Stimulated activated naive CD8-positive, alpha-beta T cell treated with anti-CD3 and anti-CD28 coated beads, Interleukin-15, Interleukin-2, amounts not matched to agents 100 ng/mL and 50 ng/mL, for 24 hours (primary cell): ENCODE measurements around the gene EBLN2.
"Not testable (repeated sequence)": the region's sequence is repeated elsewhere in the genome, so short reads cannot be mapped to it uniquely, and the experiment has no call there.

Experiments used
- H3K27ac Mint-ChIP-seq: one replicate; pipeline ENCODE4 v1.8.0; 2021; ENCODE audit warnings: mild to moderate bottlenecking, mixed read lengths
- H3K27me3 Mint-ChIP-seq: one replicate; pipeline ENCODE4 v1.8.0; 2021; ENCODE audit warnings: mixed read lengths
- H3K36me3 Mint-ChIP-seq: one replicate; pipeline ENCODE4 v1.8.0; 2021; ENCODE audit warnings: low read depth, mixed read lengths
- H3K4me1 Mint-ChIP-seq: one replicate; pipeline ENCODE4 v1.8.0; 2021; ENCODE audit warnings: low read depth, mixed read lengths
- H3K4me3 Mint-ChIP-seq: one replicate; pipeline ENCODE4 v1.8.0; 2021; ENCODE audit warnings: mild to moderate bottlenecking, mixed read lengths
- H3K9me3 Mint-ChIP-seq: one replicate; pipeline ENCODE4 v1.8.0; 2021; ENCODE audit warnings: mixed read lengths

EBLN2 gene

DNA sequence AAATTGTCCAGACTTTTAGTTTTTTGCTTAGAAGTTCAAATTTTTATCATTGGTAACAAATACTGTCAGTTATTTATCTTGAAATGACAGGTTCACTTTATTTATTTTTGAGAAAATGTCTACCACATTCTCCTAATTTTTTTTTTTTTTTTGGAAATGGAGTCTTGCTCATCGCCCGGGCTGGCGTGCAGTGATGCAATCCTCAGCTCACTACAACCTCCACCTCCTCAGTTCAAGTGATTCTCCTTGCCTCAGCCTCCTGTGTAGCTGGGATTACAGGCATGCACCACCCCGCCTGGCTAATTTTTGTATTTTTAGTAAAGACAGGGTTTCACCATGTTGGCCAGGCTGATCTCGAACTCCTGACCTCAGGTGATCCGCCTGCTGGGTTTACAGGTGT is 16.1 kb upstream of the EBLN2 start:
- peaks cover 26% of the 10 kb centered on the region for H3K36me3 Mint-ChIP-seq
- H3K4me1 Mint-ChIP-seq = peaks cover 62% of the 10 kb centered on the region
- no peak overlapping the region for H3K4me3 Mint-ChIP-seq
- H3K27me3 Mint-ChIP-seq = no peaks in the 10 kb centered on the region
- H3K27ac Mint-ChIP-seq = no peak overlapping the region
- H3K9me3 Mint-ChIP-seq = no peaks in the 10 kb centered on the region

DNA sequence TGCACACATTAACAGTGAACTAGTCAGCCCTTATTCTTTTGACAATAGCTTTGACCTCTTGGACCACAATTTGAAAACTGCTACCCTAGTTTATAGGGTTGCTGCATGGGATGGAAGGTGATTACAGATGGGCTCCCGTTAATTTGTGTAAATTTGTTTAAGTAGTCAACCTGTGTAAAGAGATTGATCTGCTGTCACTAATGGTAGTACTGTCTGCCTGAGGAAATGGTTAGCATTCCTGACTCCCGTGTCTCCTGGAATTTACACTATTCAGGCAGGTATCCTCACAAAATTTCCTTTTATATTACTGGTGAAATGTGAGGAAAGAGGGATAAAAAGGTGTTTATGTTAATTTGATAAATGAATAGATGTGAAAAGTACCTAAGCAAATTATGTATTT is 15.3 kb upstream of the EBLN2 start:
- no peaks in the 10 kb centered on the region for H3K27me3 Mint-ChIP-seq
- H3K4me1 Mint-ChIP-seq = peaks cover 58% of the 10 kb centered on the region
- H3K9me3 Mint-ChIP-seq = no peaks in the 10 kb centered on the region
- H3K4me3 Mint-ChIP-seq = no peak overlapping the region
- H3K36me3 Mint-ChIP-seq = peaks cover 30% of the 10 kb centered on the region
- H3K27ac Mint-ChIP-seq = peak overlapping the region; percentile 26

- H3K4me1 Mint-ChIP-seq = peaks cover 38% of the 10 kb centered on the region
- no peak overlapping the region for H3K4me3 Mint-ChIP-seq
- no peak overlapping the region for H3K27ac Mint-ChIP-seq
- H3K27me3 Mint-ChIP-seq = no peaks in the 10 kb centered on the region
- no peaks in the 10 kb centered on the region for H3K9me3 Mint-ChIP-seq
- peaks cover 25% of the 10 kb centered on the region for H3K36me3 Mint-ChIP-seq
Measured at GRCh38 chr3:73049319-73049718, 12.1 kb upstream of the EBLN2 start.

GRCh38 chr3:73052857-73053256 is 8.6 kb upstream of the EBLN2 start:
- peaks cover 13% of the 10 kb centered on the region for H3K36me3 Mint-ChIP-seq
- peaks cover 27% of the 10 kb centered on the region for H3K4me1 Mint-ChIP-seq
- H3K9me3 Mint-ChIP-seq = no peaks in the 10 kb centered on the region
- H3K27ac Mint-ChIP-seq = no peak overlapping the region
- H3K4me3 Mint-ChIP-seq = no peak overlapping the region
- no peaks in the 10 kb centered on the region for H3K27me3 Mint-ChIP-seq

- Mint-ChIP-seq H3K4me3 (no peak overlapping the region), H3K27me3 (no peaks in the 10 kb centered on the region), H3K27ac (no peak overlapping the region), H3K9me3 (no peaks in the 10 kb centered on the region), H3K4me1 (peaks cover 27% of the 10 kb centered on the region), H3K36me3 (peaks cover 17% of the 10 kb centered on the region)
Measured at GRCh38 chr3:73055583-73055982, 5.9 kb upstream of the EBLN2 start.

DNA sequence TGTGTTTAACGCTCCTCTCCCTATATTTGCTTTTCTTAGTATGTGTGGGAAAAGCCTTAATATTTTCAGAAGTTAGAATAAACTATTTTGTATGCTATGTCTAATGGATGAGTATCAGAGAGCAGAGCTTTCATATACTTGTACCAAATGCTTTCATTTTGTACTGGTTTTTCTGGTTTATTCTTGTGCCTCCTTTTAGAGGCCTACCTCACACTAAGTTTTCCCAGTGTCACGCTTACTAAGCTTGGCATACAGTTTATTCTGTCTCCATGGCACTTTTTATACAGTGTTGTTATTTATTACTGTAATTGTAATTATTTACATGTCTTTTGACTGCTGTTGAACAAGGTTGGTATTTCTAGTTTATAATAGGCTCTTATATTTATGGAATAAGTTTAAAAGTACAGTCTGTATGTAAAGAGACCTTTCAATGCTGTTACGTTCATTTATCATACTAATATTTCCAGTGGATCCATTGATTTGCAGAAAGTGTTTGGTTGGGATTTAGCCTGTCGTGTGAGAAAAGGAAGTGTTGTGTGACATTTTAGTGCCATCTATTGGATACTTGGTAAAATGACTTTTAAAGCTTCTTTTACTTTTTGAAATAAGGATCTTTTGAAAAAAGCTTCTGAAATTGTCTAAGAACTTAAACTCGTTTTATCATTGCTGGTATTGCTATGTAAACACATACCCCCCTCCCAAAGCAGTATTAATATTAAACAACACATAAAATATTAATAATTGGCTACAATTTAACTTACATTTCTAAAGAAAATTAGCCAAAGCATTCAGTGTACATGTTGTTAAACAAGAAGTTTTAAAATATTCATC is 5.2 kb upstream of the EBLN2 start:
- Mint-ChIP-seq H3K4me1 (peaks cover 23% of the 10 kb centered on the region), H3K27me3 (no peaks in the 10 kb centered on the region), H3K36me3 (peaks cover 16% of the 10 kb centered on the region), H3K27ac (no peak overlapping the region), H3K9me3 (no peaks in the 10 kb centered on the region), H3K4me3 (no peak overlapping the region)

DNA sequence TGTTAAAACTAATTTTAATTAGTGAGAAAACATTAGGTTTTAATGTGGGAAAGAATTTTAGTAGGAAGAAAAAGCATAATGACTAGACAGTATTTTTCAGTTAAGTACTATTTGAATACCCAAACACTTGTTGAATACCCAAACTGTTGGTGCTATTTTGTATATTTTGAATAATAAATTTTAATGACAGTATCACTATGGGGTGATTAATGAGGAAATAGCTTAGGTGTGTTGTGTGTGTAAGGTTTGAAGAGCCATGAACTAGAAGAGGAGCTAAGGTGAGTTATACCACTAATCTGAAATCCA is 4.7 kb upstream of the EBLN2 start:
- H3K27me3 Mint-ChIP-seq = no peaks in the 10 kb centered on the region
- no peak overlapping the region for H3K4me3 Mint-ChIP-seq
- H3K27ac Mint-ChIP-seq = no peak overlapping the region
- no peaks in the 10 kb centered on the region for H3K9me3 Mint-ChIP-seq
- peaks cover 22% of the 10 kb centered on the region for H3K4me1 Mint-ChIP-seq
- peaks cover 16% of the 10 kb centered on the region for H3K36me3 Mint-ChIP-seq

GRCh38 chr3:73060302-73060723 is 1.1 kb upstream of the EBLN2 start:
- no peak overlapping the region for H3K4me3 Mint-ChIP-seq
- H3K9me3 Mint-ChIP-seq = no peaks in the 10 kb centered on the region
- peaks cover 42% of the 10 kb centered on the region for H3K36me3 Mint-ChIP-seq
- H3K27ac Mint-ChIP-seq = no peak overlapping the region
- peaks cover 12% of the 10 kb centered on the region for H3K4me1 Mint-ChIP-seq
- no peaks in the 10 kb centered on the region for H3K27me3 Mint-ChIP-seq

DNA sequence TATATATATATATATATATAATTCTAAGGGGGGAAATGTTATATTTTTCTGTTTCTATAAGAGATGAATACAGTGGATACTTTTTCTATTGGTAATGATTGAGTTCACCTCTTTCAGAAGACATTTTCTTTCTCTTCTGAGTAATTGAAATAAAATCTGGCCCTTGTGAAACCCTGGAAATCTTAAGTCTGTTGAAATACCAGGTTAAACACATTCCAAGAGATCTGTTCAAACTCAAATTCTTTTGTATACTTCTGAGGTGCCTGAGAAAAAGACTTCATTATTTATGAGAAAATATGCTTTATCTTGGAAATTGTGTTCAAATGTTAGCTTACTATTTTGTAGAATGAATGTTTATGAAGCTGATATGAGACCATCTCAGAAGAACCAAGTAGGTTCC is 4.8 kb downstream of the EBLN2 start:
- H3K4me3 Mint-ChIP-seq, H3K9me3 Mint-ChIP-seq, H3K4me1 Mint-ChIP-seq, H3K27me3 Mint-ChIP-seq, H3K27ac Mint-ChIP-seq: not testable (repeated sequence)
- H3K36me3 Mint-ChIP-seq = peaks cover 37% of the 10 kb centered on the region

- Mint-ChIP-seq H3K36me3 (peaks cover 29% of the 10 kb centered on the region), H3K27me3 (no peaks in the 10 kb centered on the region), H3K9me3 (no peaks in the 10 kb centered on the region), H3K27ac (no peak overlapping the region), H3K4me3 (no peak overlapping the region), H3K4me1 (peaks cover 30% of the 10 kb centered on the region)
Measured at GRCh38 chr3:73068419-73068818, 7.0 kb downstream of the EBLN2 start.

DNA sequence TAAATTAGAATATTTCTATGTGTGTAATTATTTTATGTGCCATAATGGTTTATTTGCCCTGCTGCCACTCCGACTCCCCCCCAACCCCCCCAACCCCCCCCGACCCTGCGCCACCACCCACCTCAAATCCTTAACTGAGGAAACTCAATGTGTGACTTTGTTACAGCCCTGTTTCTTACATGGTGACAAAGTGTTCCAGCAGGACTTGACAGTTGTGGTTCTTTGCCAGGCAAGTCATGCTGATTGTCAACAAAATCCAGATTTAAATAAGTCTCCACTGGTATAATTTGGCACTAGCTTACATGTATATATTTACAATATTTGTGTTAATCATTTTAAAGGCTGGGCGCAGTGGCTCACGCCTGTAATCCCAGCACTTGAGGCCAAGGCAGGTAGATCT is 7.7 kb downstream of the EBLN2 start:
- no peaks in the 10 kb centered on the region for H3K9me3 Mint-ChIP-seq
- no peak overlapping the region for H3K4me3 Mint-ChIP-seq
- H3K36me3 Mint-ChIP-seq = peaks cover 24% of the 10 kb centered on the region
- H3K27me3 Mint-ChIP-seq = no peaks in the 10 kb centered on the region
- H3K4me1 Mint-ChIP-seq = peaks cover 30% of the 10 kb centered on the region
- H3K27ac Mint-ChIP-seq = no peak overlapping the region

GRCh38 chr3:73069775-73070444 is 8.5 kb downstream of the EBLN2 start:
- H3K4me3 Mint-ChIP-seq = no peak overlapping the region
- no peak overlapping the region for H3K27ac Mint-ChIP-seq
- peaks cover 16% of the 10 kb centered on the region for H3K36me3 Mint-ChIP-seq
- no peaks in the 10 kb centered on the region for H3K27me3 Mint-ChIP-seq
- peaks cover 30% of the 10 kb centered on the region for H3K4me1 Mint-ChIP-seq
- H3K9me3 Mint-ChIP-seq = no peaks in the 10 kb centered on the region

DNA sequence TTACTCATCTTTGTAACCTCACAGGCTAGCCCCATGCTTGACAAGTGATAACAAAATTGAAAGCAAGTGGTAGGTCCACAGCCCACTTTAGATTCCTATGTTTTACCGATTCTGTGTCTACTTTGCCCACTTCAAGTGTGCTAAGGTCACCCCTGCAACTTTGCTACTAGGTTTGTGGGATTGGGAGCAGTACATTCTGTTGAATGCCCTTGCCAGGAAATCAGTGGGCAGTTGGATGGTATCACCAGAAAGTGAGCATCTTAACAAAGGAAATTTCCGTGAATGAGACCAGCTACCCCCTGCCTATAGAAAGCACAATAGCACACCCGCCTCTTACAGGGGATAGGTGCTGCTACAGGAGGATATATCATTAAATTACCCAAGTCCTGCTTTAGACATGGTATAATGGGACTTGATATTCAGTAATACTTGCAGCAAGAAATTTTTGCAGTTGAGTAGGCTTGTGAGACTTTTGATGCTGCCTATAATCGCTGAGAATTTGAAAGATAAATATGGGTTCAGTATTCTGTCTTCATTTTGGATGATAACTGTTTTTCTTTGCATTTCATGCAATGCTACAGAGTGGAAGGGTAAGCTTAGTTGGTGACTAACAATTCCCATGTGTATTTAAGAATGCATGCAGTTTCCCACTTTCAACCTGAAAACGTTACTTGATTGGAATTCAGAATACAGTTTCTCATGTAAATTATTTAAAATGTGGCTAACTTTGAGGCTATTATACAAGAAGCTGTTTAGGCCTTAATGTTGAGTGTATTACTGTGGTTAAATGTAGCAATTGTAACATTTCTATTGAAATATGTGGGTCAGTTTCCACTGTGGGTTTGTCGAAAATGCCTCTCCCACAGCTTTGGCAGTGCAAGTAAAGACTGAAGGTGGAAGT is 9.5 kb downstream of the EBLN2 start:
- Mint-ChIP-seq H3K27me3 (no peaks in the 10 kb centered on the region), H3K27ac (no peak overlapping the region), H3K9me3 (no peaks in the 10 kb centered on the region), H3K36me3 (peaks cover 6% of the 10 kb centered on the region), H3K4me1 (peaks cover 30% of the 10 kb centered on the region), H3K4me3 (no peak overlapping the region)

DNA sequence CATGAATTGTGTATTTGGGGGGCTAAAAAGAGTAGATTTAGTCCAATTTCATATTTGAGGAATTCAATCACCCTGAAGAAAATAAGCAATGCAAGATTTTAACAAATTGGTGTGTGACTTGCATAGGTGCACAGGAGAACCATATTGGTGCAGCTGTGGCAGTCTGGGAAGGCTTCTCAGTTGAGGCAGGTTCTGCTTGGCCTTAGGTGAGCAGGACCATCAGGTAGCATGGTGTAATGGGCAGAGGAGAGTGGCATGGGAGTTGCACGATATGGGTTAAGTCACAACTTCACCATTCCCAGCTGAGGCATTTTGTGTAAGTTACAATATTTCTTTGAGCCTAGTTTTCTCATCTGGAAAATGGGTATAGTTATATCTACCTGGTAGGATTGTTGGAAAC is 10.5 kb downstream of the EBLN2 start:
- Mint-ChIP-seq H3K9me3 (no peaks in the 10 kb centered on the region), H3K4me1 (peaks cover 30% of the 10 kb centered on the region), H3K27ac (no peak overlapping the region), H3K36me3 (no peaks in the 10 kb centered on the region), H3K4me3 (no peak overlapping the region), H3K27me3 (no peaks in the 10 kb centered on the region)

DNA sequence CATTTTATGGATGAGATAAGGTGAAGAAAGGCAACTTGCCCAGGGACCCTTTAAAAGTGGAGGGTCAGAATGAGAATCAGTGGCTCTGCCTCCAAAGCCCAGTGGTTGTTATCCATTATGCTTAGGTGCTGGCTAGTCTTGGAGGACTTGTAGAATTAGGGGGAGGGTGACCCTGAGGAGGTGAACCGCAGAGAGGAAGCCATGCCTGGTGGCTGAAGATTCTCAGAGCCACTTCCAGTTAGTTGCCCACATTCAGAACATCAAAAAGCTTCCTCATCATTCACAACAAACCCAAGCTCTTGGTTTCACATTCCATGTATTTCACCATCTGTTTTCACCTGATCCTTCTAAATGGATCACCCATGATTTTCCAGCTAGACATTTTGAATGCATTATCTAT is 11.2 kb downstream of the EBLN2 start:
- Mint-ChIP-seq H3K9me3 (no peaks in the 10 kb centered on the region), H3K36me3 (no peaks in the 10 kb centered on the region), H3K4me1 (peaks cover 30% of the 10 kb centered on the region), H3K4me3 (no peak overlapping the region), H3K27me3 (no peaks in the 10 kb centered on the region), H3K27ac (no peak overlapping the region)
